Measurements from ENCODE around the gene HOXB7.
A peak's percentile ranks its signal among the peaks of the same experiment; 100 is the strongest.

Gene HOXB7

DNA sequence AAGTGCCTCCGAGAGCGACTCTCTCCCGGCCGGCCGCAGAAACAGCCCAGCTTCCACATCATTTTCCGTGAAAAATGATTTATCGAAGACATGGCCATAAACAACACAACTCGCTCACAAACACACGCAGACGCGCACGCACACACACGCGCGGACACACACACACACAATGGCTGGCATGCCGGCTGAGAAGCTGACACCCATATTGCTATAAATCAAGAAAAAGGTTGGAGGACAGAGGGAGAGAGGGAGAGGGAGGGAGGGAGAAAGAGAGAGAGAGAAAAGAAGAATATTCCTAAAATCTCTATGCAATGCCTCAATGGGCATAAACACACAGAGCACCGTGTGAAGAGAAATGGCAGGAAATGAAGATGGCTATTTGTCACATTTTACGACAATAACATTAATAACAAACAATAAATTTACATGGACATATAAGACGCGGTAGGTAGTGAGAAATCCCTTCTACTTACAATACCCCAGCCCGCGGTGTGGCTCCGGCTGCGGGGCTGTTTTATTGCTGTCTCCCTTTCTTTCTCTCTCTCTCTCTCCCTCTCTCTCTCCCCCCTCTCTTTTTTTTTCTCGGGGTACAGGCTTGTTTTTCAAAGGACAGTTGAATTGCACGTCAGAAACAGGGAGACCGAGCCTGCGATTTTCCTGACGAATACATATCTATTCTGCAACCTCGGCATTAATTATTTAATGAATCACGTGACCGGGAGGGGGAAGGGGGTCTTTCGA lies 42.1 kb downstream of the HOXB7 start:
- TF ChIP-seq, protein P1, sequence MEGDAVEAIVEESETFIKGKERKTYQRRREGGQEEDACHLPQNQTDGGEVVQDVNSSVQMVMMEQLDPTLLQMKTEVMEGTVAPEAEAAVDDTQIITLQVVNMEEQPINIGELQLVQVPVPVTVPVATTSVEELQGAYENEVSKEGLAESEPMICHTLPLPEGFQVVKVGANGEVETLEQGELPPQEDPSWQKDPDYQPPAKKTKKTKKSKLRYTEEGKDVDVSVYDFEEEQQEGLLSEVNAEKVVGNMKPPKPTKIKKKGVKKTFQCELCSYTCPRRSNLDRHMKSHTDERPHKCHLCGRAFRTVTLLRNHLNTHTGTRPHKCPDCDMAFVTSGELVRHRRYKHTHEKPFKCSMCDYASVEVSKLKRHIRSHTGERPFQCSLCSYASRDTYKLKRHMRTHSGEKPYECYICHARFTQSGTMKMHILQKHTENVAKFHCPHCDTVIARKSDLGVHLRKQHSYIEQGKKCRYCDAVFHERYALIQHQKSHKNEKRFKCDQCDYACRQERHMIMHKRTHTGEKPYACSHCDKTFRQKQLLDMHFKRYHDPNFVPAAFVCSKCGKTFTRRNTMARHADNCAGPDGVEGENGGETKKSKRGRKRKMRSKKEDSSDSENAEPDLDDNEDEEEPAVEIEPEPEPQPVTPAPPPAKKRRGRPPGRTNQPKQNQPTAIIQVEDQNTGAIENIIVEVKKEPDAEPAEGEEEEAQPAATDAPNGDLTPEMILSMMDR (IDR thresholded peaks at IDR 0.05; ENCODE audit: low read depth, low read length), result no peak
- H3K4me3 ChIP-seq (ENCODE audit: low read depth, low read length), result peak overlapping the region; percentile 79

DNA sequence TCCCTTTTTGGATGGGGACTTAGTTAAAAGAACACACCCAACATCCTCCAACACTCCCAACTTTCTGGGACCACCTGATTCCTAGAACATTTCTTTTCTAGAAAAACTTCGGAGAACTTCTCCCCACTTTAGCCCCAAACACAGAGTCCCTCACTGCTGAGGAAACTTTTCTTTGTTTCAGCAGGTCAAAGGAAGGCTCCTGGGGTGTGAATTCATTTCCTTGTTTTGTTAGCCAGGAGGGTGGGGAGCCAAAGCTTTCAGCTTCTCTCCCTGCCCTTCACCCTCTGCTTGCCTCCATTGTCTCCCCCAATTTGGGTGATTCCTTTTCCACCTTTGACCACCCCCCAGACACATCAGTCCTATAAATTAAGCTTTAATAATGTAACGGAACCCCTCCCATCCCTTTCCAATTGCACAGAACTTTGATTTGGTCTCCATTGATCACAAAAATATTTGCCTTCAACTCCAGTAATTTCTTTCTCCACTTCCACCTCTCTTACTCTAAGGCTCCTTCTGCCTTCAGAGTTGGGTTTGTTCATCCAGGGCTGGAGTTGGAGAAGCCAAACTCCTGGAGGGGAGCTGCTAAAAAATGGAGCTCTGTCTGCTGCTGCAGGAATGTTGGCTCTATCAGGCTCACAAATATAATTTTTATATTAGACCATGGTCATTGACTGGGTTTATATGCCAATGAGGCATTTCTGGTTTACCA lies 43.0 kb downstream of the HOXB7 start:
- H3K4me3 ChIP-seq (ENCODE audit: low read depth, low read length), result peak overlapping the region; percentile 79
- TF ChIP-seq, protein P1 (IDR thresholded peaks at IDR 0.05; ENCODE audit: low read depth, low read length), result no peak

GRCh38 chr17:48567209-48567608 lies 43.6 kb downstream of the HOXB7 start:
- H3K4me3 ChIP-seq (ENCODE audit: low read depth, low read length), result no peak overlapping the region
- TF ChIP-seq, protein P1 (IDR thresholded peaks at IDR 0.05; ENCODE audit: low read depth, low read length), result no peak

- TF ChIP-seq, protein P1 (IDR thresholded peaks at IDR 0.05; ENCODE audit: low read depth, low read length), result no peak
- H3K4me3 ChIP-seq (ENCODE audit: low read depth, low read length), result no peak overlapping the region
Measured at GRCh38 chr17:48566717-48567116, 44.1 kb downstream of the HOXB7 start.

- no peak overlapping the region for H3K4me3 ChIP-seq (ENCODE audit: low read depth, low read length)
- TF ChIP-seq, protein P1 (IDR thresholded peaks at IDR 0.05; ENCODE audit: low read depth, low read length), result no peak
Measured at GRCh38 chr17:48565925-48566710, 44.7 kb downstream of the HOXB7 start.

- peak overlapping the region; percentile 63 for H3K4me3 ChIP-seq (ENCODE audit: low read depth, low read length)
- TF ChIP-seq, protein P1 (IDR thresholded peaks at IDR 0.05; ENCODE audit: low read depth, low read length), result no peak
Measured at GRCh38 chr17:48565022-48565554, 45.7 kb downstream of the HOXB7 start.
